HepG2 (cell line): ENCODE measurements around the gene MDFI. TPM values are rescaled to one million over a fixed set of nuclear protein-coding genes. Genes with fewer than 3 reads are reported as not detected.

ENCODE experiments used
- ARID4A ChIP-seq: sonication (generic); formaldehyde crosslinking; IDR thresholded peaks from 2 replicates; pipeline ENCODE4 v1.5.0; 2020; ENCODE audit warnings: mild to moderate bottlenecking, missing genetic modification reagents, borderline replicate concordance
- ATAD3A ChIP-seq: sonication (generic); formaldehyde crosslinking; IDR thresholded peaks from 2 replicates; pipeline ENCODE4 v1.4.0; 2020; ENCODE audit warnings: missing genetic modification reagents
- CEBPZ ChIP-seq: IDR thresholded peaks from 2 replicates; pipeline ENCODE4 v1.6.1; 2012; ENCODE audit warnings: low read length, improper control_type of control experiment
- DMAP1 ChIP-seq: IDR thresholded peaks from 2 replicates; pipeline ENCODE4 v1.6.1; 2016
- HMG20A ChIP-seq: IDR thresholded peaks from 2 replicates; pipeline ENCODE4 v1.6.1; 2016; ENCODE audit warnings: borderline replicate concordance
- STAG1 ChIP-seq: sonication (generic); formaldehyde crosslinking; IDR thresholded peaks from 2 replicates; pipeline ENCODE4 v1.4.0; 2020; ENCODE audit warnings: missing genetic modification reagents
- TBP ChIP-seq: sonication (generic); formaldehyde crosslinking; IDR thresholded peaks from 2 replicates; pipeline ENCODE4 v1.5.0; 2020; ENCODE audit warnings: missing genetic modification reagents
- ZNF431 ChIP-seq: sonication (generic); formaldehyde crosslinking; IDR thresholded peaks from 2 replicates; pipeline ENCODE4 v1.9.0; 2022; ENCODE audit warnings: missing genetic modification reagents, low read depth, mild to moderate bottlenecking, borderline replicate concordance
- ZNF501 ChIP-seq: sonication (generic); formaldehyde crosslinking; IDR thresholded peaks from 2 replicates; pipeline ENCODE4 v1.5.1; 2020; ENCODE audit warnings: mild to moderate bottlenecking, moderate library complexity, missing genetic modification reagents
- ZNF770 ChIP-seq: sonication (generic); formaldehyde crosslinking; IDR thresholded peaks from 2 replicates; pipeline ENCODE4 v1.5.0; 2020; ENCODE audit warnings: mild to moderate bottlenecking, missing genetic modification reagents
- ZNF775 ChIP-seq: sonication (generic); formaldehyde crosslinking; IDR thresholded peaks from 2 replicates; pipeline ENCODE4 v1.4.0; 2020; ENCODE audit warnings: missing genetic modification reagents, mild to moderate bottlenecking, moderate library complexity, borderline replicate concordance
- polyA plus RNA-seq, 8 experiments: library from polyadenylated mRNA; depleted of rRNA in 3 of 8; stranded (reverse) in 7 of 8; unstranded in 1 of 8; fragments of >200 nt; fragmentation: Illumina TruSeq in 4 of 8; extraction: Trizol in 4 of 8; gene quantifications; 2 replicates each; pipeline versions ENCODE4 v1.2.1 to v1.2.3, GENCODE V29; 2011 to 2016; ENCODE audit warnings: low read depth in 4 of 8, missing spikeins in 1 of 8, mixed read lengths in 1 of 8; ENCODE audit not compliant: insufficient read depth in 1 of 8
- total RNA-seq, 5 experiments: library from RNA; depleted of rRNA; stranded (reverse); fragments of >200 nt; fragmentation: Illumina TruSeq; extraction: Trizol; gene quantifications; 2 replicates each; pipeline ENCODE4 v1.2.3, GENCODE V29; 2016; ENCODE audit warnings: low read depth in 1 of 5

Gene MDFI
- total and polyA plus RNA-seq, 2 of the 13 experiments (the other 11 are each of a cell fraction or from before 2014, with no cell fraction given): 0.28 TPM; not detected in 1

DNA sequence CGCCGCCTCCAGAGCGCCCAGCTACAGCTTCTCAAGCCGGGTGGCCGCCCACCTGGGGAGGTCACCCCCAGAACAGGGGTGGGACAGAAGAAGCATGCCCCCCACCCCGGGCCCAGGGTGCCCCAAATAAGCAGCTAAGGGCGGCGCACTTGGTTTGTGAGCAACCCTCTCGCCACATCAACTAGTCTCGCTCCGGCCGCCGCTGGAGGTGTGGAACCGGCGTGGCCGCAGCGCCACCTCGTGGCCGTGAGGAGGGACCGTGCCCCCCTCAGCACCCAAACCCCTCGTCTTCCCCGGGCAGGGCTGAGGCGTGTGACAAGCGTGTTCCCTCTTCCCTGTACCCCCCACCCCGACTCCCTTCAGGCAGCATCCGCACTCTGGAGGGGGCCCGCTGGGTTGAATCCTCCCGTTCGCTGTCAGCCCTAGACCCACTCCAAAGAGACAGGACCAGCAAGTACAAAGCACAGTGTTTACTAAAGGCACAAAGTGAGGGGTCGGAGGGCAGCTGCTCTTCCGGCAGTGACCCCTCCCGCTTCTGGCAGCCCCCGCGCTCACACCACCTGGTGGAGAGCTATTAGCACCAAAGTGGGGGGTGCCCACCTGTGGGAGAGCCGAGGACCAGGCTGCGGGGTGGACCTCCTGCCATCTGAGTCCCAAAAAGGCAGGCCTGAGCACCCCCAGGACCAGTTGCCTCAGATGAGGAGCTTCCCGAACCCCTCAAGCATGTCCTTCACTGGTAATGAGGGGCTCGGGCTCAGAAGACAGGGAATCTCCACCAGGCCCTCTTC lies 45.4 kb downstream of the MDFI start (continued):
- TF ChIP-seq ZNF770 (CRISPR knock-in tag) (no peak), ARID4A (CRISPR knock-in tag) (peak; percentile 63; the same call in 1 of the 2 replicates), DMAP1 (CRISPR knock-in tag) (0 out of 2 replicates have a peak, but pooled peaks have one; percentile 21), CEBPZ (no peak), HMG20A (CRISPR knock-in tag) (no peak), TBP (no peak), ZNF431 (CRISPR knock-in tag) (no peak), ZNF501 (CRISPR knock-in tag) (peak; percentile 82), ZNF775 (CRISPR knock-in tag) (no peak), ATAD3A (CRISPR knock-in tag) (no peak), STAG1 (CRISPR knock-in tag) (peak; percentile 98)
